Spleen (tissue), 11 donors: ENCODE data around the gene GCA. TPM values are rescaled to one million over a fixed set of nuclear protein-coding genes. Genes with fewer than 3 reads are reported as not detected.

ENCODE experiments used
- DNase-seq: peaks from one replicate; pipeline ENCODE4 v3.0.0-alpha.2; 2020
- H3K27ac ChIP-seq, 8 donors: fragments of 200-600 bp; sonication (generic) in 7 of 8; 1 replicate in 4 of 8; 2 replicates in 4 of 8; pipeline versions ENCODE4 v1.5.0 to v1.8.0; 2016 to 2021; ENCODE audit warnings: inconsistent platforms in 4 of 8, mild to moderate bottlenecking in 4 of 8, moderate library complexity in 1 of 8
- H3K27me3 ChIP-seq, 7 donors: fragments of 200-600 bp; sonication (generic) in 6 of 7; replicated peaks in 1 of 7; 1 replicate in 4 of 7; 2 replicates in 3 of 7; pipeline versions ENCODE4 v1.5.0 to v1.8.0; 2016 to 2021; ENCODE audit warnings: inconsistent platforms in 3 of 7, mild to moderate bottlenecking in 1 of 7
- H3K36me3 ChIP-seq, 6 donors: fragments of 200-600 bp; sonication (generic) in 5 of 6; 1 replicate in 4 of 6; 2 replicates in 2 of 6; pipeline versions ENCODE4 v1.5.0 to v1.8.0; 2016 to 2021; ENCODE audit warnings: inconsistent platforms in 2 of 6
- H3K4me1 ChIP-seq, 6 donors: fragments of 200-600 bp; sonication (generic) in 5 of 6; 1 replicate in 3 of 6; 2 replicates in 3 of 6; pipeline versions ENCODE4 v1.5.0 to v1.8.0; 2016 to 2021; ENCODE audit warnings: inconsistent platforms in 3 of 6
- H3K4me3 ChIP-seq, 8 donors: fragments of 200-600 bp; sonication (generic) in 7 of 8; 1 replicate in 4 of 8; 2 replicates in 4 of 8; pipeline versions ENCODE4 v1.5.0 to v1.8.0; 2016 to 2021; ENCODE audit warnings: inconsistent platforms in 4 of 8, mild to moderate bottlenecking in 4 of 8, moderate library complexity in 2 of 8
- H3K9me3 ChIP-seq, 8 donors: fragments of 200-600 bp; sonication (generic) in 7 of 8; 1 replicate in 4 of 8; 2 replicates in 4 of 8; pipeline versions ENCODE4 v1.5.0 to v1.8.0; 2016 to 2021; ENCODE audit warnings: inconsistent platforms in 4 of 8
- CTCF ChIP-seq, 11 experiments: fragments of 200-600 bp in 7 of 11; fragments of 450-650 bp in 4 of 11; sonication (generic) in 4 of 11; IDR thresholded peaks in 8 of 11; conservative IDR thresholded peaks in 3 of 11; 1 replicate in 7 of 11; 2 replicates in 4 of 11; pipeline versions ENCODE4 v1.4.0 to v1.8.0; 2016 to 2021; ENCODE audit warnings: antibody characterized with exemption in 11 of 11, inconsistent platforms in 4 of 11, mild to moderate bottlenecking in 1 of 11
- POLR2A ChIP-seq, 3 donors: fragments of 450-650 bp; IDR thresholded peaks; one replicate each; pipeline ENCODE4 v1.5.1; 2017; ENCODE audit warnings: antibody characterized with exemption in 3 of 3, mild to moderate bottlenecking in 1 of 3
- POLR2AphosphoS5 ChIP-seq, 3 donors: sonication (generic); formaldehyde crosslinking; IDR thresholded peaks; one replicate each; pipeline ENCODE4 v1.5.1; 2017; ENCODE audit warnings: antibody characterized with exemption in 3 of 3
- WGBS, 5 donors: extraction: QIAGEN DNeasy Blood & Tissue Kit in 3 of 5; methylation state at CpG; one replicate each; pipeline versions ENCODE4 v1.1.5 to v1.1.7; 2013 to 2018; 5-methylcytosine and 5-hydroxymethylcytosine counted together
- intact Hi-C: fragments of 100-400 bp; cut with DNase I; formaldehyde crosslinking; loops from one replicate; pipeline ENCODE4 v1.15.0; 2023; ENCODE audit warnings: low total_unique reads
- polyA plus RNA-seq, 3 donors: library from polyadenylated mRNA; stranded (reverse); fragments of 200-250 nt; gene quantifications; one replicate each; pipeline ENCODE4 v1.2.1, GENCODE V29; 2013
- total RNA-seq, 7 donors: library from RNA; depleted of rRNA in 3 of 7; stranded (reverse); fragments of >200 nt in 3 of 7; fragmentation: NEBNext Ultra II Directional in 4 of 7; extraction: Animal tissue kit (Norgen Biotek cat#: 25700) in 4 of 7; gene quantifications; one replicate each; pipeline versions ENCODE4 v1.1.0 to v1.2.1, GENCODE V29; 2016 to 2021
- donor health status: healthy with polysubstance abuse.
- donor health status: DM: no; HTN: no; CAD: no; lungs with moderate emphysema.
- donor health status: DM: no; HTN: no; CAD: no.
- donor health status: Bipolar disorder and iron deficiency.
- donor health status: healthy.
- donor health status: DM: no; HTN: no; CAD: no.
- donor health status: DM: yes; HTN: yes; CAD: no.

The GCA gene
- total and polyA plus RNA-seq, 10 donors = 49.1 to 498 (median 152) TPM

- H3K4me3 ChIP-seq = peak overlapping the region in 6 of 8 donors; percentile 61 to 96 (median 70)
- intact Hi-C loops = no loop called here
- no peak for TF ChIP-seq POLR2AphosphoS5 (IDR thresholded peaks at IDR 0.05)
- no peak for TF ChIP-seq POLR2A (IDR thresholded peaks at IDR 0.05)
- TF ChIP-seq CTCF (IDR thresholded peaks at IDR 0.05 in 8 of 11, conservative IDR thresholded peaks at IDR 0.05 in 3 of 11) = no peak
- 56 to 79% (median 67%) methylated on average over 2 of the region's 2 CpGs for WGBS, 5 donors
- H3K27ac ChIP-seq = peak overlapping the region in 3 of 8 donors; percentile 92 to 99 (median 99)
- peaks cover 3 to 91% (median 67%) of the 10 kb centered on the region in 6 donors for H3K4me1 ChIP-seq
- no peaks in the 10 kb centered on the region for H3K9me3 ChIP-seq
- H3K36me3 ChIP-seq = no peaks in the 10 kb centered on the region
- no peaks in the 10 kb centered on the region for H3K27me3 ChIP-seq
- no peak for DNase-seq
Measured at GRCh38 chr2:162316590-162316989, 27.3 kb upstream of the GCA start.

- Histone ChIP-seq H3K27me3 (no peaks in the 10 kb centered on the region), H3K4me1 (peaks cover 3 to 89% (median 67%) of the 10 kb centered on the region in 6 donors), H3K4me3 (peak overlapping the region; percentile 55 to 96 (median 70)), H3K27ac (peak overlapping the region; percentile 76 to 99 (median 94)), H3K36me3 (no peaks in the 10 kb centered on the region), H3K9me3 (no peaks in the 10 kb centered on the region)
- intact Hi-C loops = no loop called here
- TF ChIP-seq POLR2A (IDR thresholded peaks at IDR 0.05) = no peak
- no peak for TF ChIP-seq POLR2AphosphoS5 (IDR thresholded peaks at IDR 0.05)
- no peak for TF ChIP-seq CTCF (IDR thresholded peaks at IDR 0.05 in 8 of 11, conservative IDR thresholded peaks at IDR 0.05 in 3 of 11)
- DNase-seq = no peak
- WGBS, 5 donors = 47 to 61% (median 54%) methylated on average over 3 of the region's 3 CpGs
Measured at GRCh38 chr2:162317058-162317742, 26.7 kb upstream of the GCA start.

- H3K4me1 ChIP-seq = peaks cover 3 to 82% (median 64%) of the 10 kb centered on the region in 6 donors
- WGBS, 5 donors = 0 to 4% (median 1%) methylated on average over 14 to 16 of the region's 16 CpGs
- H3K36me3 ChIP-seq = no peaks in the 10 kb centered on the region
- H3K4me3 ChIP-seq = peak overlapping the region; percentile 55 to 96 (median 70)
- no peaks in the 10 kb centered on the region for H3K9me3 ChIP-seq
- no peak for TF ChIP-seq CTCF (IDR thresholded peaks at IDR 0.05 in 8 of 11, conservative IDR thresholded peaks at IDR 0.05 in 3 of 11)
- peak in 1 of 3 donors; percentile 9 for TF ChIP-seq POLR2AphosphoS5 (IDR thresholded peaks at IDR 0.05)
- peak overlapping the region; percentile 76 to 99 (median 94) for H3K27ac ChIP-seq
- peak; percentile 83 for DNase-seq
- no peaks in the 10 kb centered on the region for H3K27me3 ChIP-seq
- intact Hi-C loops = no loop called here
Measured at GRCh38 chr2:162317861-162318327, 26.0 kb upstream of the GCA start.
